IPS-NIHi7 (cell line): Measurements from ENCODE around the gene ZNF423.

ENCODE experiments used
- DNase-seq: peaks from one replicate; pipeline ENCODE4 v3.0.0; 2012; ENCODE audit warnings: mixed read lengths; ENCODE audit errors: extremely low spot score

Gene ZNF423

DNA sequence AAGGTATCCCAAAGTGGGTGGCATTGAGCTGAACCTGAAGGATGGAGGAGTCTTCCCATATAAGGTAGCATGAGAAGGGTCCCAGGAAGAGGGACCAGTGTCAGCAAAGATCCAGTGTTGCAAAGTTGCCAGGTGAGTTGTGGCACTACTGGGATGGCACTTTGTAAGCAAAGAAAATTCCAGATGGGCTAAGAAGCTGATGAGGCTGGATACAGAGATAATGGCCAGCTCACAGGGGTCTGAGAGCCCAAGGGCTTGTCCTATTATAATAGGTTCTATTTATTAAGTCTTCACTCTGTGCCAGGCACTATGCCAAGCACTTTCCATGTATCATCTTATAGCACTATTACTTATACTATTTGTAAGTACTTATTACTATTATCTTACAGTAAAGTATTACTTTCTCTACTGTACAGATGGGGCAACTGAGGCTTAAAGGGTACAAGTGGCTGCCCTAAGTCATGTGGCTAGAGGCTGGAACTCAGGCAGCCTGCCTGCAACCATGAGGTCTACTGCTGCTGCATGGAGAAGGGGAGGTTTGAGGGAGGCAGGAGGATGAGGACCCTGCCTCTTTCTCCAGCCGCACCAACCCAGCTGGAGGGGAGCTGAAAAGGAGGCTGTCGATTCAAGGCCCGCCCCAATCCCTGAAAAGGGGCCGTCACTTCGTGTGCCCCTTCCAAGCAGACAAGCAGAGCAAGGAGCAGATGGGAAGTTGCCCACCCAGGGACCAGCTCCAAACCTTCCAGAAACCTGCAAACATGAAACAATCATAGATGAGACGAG is 395.8 kb downstream of the ZNF423 start:
- DNase-seq = no peak

DNA sequence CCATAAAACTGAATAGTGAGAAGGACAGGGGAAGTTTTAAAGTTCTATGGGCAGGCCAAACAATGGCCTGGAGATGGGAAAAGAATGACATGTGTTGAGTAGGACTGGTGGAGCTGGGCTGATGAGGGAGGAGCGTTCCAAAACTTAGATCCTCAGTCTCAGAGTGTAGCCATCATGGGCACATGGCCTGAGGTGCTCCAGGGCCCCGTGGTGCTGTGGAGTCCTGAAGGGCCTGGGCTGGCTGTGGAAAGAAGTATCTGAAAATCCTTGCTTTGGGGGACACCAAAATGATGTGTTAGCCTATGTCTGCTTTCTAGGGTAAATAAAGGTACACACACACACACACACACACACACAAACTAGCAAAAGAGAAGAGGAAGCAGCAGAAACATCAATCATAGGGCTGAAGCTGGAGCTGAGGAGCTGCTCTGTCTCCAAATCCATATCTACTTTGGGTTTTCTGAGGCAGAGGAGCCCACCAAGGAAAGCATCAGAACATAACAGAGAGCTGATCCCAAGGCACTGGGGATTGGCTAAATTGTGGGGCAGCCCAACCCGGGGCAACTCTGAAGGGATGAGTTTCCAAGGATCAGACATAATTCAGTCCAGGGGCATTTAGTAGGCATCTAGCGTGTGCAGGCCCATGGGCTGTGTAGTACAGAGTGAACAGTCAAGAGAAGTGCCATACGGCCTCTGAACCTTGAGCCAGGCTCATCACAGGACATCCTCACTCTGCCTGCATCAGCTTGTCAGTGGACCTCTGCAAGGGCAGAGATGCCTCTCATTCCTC is 397.1 kb downstream of the ZNF423 start:
- no peak for DNase-seq

DNA sequence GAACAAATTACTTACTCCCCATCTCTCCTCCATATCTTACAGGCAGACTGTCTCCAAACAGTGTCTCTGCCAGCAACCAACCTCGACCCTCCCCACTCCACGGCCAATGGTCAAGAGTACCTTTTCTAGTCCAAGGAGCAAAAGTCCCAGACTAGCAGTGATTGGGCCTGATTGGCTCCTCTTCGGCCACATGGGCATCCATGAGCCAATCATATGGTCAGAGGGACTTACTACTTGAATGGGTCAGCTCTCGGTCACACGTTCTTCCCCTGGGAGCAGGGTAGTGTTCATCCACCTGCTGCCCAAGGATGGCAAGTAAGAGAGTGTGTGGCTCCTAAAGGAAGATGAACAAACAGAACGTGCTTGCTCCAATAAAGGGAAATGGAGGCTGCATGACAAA is 397.7 kb downstream of the ZNF423 start:
- DNase-seq = no peak

DNA sequence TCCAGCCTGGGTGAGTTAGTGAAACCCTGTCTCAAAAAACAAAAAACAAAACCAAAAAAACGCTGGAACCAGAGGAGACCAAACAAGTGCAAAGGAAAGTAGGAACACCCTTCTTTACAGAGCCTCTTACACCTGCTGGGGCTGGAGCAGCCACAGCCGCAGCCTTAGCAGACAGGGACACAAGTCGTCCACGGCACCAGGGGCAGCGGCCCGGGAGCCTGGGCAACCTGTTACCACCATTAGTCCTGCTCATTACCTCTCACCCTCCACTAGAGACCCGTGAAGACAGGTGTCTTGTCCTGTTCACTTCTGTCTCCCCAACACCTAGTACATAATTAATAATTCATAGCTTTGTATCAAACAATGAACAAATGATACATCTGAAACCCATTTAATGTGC is 398.7 kb downstream of the ZNF423 start:
- DNase-seq = no peak

DNA sequence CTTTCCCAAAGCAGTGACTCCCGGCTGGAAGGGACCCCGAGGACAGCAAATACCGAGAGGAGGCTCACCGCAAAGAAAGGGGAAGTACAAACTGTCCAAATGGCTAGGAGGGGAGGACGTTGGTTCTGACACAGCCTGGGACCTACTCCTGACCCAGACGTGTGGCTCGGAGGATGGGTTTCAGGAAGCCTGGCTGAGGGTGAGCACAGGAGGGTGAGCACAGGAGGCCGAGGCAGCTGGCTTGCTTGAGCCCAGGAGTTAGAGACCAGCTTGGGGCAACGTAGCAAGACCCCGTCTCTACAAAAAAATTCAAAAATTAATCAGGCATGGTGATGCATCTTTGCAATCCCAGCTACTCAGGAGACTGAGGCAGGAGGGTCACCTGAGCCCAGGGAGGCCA is 399.1 kb downstream of the ZNF423 start:
- no peak for DNase-seq

DNA sequence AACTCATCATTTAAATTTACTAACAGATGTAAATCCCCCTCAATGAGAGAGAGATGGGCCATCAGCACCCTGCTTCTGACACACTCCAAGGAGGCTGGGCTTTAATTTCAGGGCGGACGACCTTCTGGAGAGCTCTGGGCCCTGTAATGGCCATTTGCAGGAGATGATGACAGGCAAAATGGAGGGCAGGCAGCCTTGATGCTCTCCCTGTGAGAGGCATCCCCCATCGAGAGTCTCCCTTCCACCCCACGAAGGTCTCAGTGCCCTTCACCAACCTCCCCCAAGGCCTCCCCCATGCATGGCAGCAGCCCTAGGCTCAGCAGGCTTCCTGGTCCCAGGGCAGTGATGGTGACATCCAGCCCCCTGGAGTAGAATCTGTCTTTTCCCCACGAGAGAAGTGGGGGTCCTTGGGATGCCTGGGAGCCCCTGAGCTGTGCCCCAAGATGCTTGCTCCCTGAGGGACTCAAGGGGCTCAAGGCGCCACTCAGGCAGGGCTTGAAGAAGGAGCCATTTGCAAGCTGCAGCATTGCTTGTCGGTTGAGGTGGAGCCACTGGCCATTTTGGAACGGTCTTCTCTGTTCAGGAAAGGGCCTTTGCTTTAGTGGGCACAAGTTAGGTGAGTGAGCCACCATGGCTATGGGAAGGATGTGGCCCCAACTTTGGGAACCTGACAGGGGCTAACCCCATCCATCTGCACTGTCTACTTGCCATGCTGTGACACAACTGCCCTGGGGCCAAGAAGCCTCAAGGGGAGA is 399.7 kb downstream of the ZNF423 start:
- DNase-seq = no peak

DNA sequence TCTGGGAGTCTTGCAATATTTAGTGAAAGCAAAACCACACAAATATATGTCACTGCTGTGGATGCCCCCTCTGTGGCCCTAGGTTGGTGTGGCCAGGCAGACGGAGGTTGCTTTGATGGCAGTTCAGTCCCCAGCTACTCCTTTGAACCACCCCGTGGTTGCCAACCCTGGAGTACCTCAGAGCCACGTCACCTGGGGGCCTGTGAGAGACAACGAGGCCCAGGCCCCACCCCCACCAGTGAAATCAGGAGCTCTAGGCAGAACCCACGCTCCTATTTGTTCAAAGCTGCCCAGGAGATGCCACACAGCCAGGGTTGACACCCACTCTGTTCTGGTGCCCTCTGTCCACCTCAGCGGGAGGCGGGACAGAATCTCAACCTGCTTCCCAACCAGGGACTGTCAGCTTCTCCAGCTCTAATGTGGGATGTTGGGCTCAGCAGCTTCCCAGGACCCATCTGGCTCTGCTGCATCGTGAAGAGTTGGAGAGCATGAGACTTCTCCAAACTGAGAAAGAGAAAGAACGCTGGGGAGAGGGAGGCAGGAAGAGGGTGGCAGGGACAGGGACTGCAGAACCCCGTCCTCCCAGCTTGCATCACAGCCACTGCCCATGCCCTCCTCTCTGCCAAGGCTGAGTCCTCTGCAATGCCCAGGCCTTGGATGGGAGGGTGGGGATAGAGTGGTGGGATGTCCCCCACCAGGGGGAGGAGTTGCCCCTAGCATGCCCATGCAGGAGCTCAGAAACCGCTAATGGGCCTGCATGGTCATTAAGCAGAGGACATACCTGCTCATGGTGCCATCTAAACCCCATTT is 400.5 kb downstream of the ZNF423 start:
- DNase-seq = no peak

DNA sequence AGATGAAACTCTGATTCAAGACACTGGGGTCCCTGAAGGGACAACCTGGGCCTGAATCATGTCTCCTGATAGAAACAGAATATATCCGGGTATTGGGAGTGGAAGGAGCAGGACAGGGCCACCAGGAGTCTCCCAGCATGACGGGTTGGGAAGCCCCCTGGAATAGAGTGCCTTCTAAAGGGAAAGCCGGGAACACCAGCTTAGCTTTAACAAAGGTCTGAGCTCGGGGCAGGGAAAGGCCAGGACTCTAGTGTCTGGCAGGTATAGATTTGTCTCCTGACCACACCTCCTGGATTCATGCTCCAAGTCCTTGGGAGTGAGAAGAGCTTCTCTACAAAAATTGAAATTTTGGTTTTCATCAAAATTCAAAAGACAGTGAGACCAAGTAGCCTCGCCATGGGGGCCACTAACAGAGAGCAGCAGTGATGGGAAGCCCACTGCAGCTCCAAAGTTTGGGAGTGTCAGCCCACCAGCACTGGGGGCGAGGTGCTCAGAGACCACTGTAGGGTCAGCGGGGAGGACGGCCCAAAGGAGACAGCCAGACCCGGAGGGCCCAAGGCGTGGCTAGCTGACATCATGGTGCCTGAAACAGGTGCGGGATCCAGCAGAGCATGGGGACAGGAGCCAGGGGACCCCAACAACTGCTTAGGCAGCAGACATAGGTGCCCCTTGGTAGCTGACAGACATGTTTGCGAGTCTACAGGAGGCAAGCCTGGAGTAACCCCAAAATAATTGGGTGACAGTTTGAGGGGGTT is 401.3 kb downstream of the ZNF423 start:
- no peak for DNase-seq

DNA sequence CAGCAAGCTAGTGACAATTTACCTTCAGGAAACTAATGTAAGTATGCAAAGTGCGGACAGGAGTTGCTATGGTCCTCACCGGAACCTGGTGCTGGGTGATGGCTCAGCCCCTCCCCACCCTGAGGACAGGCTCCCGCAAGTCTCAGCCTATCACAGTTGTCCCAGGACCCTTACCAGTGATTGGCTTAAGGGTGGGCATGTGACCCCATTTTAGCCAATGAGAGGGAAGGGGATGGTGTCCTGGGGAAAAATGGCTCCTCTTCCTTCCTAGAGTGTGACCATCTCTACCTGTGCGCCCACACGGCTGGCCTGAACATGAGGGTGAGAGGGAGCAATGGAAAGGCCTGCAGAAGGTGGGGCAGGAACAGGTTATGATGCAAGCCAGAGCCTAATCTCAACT is 401.9 kb downstream of the ZNF423 start:
- no peak for DNase-seq

DNA sequence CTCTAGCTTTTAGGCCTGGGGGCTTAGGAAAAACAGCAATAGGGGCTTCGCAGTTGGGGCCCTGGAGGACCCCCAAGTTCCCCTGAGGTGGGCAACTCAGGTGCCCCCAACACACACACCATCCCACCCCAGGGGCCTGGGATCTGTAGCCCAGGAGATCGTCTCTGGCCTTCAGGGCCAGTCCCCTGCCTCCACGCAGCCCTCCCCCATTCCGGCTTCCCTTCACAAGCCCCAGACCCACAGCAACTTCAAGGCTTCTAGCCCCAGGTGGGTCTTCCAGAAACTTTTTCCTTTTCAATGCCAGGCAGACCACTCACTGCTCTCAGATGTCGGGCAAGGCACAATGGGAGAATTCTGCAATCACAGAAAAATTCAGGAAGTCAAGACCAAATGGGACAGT is 402.9 kb downstream of the ZNF423 start:
- no peak for DNase-seq

DNA sequence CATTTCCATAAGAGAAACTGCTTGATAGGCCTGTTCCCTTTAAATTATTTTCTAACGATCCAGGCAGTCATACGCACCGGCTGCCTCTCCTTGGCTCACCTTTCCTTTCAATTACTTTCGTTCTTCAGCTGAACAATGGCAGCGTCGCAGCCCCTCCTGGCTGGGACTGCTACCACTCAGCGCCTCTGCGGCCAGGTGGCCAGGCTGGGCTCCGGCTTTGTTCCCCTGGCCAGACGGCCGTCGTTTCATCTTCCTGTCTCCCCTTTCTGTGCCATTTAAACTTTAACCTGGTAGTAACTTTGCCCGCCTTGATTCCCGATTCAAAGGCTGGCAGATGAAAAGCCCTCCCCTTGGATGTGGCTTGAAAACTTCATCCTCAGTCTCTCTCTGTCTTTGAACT is 403.3 kb downstream of the ZNF423 start:
- DNase-seq = peak; percentile 52

DNA sequence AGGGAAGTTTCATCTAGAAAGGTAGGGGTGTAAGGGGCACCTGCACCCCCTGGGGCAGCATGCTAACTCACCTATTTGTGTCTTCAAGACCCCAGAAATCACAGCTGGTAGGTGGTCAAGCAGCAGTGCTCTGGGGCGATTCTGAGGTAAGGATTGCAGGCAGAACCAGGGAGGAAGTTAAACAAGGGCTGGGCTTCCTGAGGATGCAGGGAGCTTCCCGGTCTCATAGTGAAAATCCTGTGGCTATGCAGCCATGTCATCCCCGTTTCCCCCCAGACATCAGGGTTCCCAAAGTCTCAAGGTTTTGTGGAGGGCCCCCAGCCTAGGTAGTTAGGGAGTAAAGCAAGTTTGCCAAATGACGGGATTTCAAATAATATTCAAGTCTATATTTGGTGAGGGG is 403.8 kb downstream of the ZNF423 start:
- DNase-seq = no peak

DNA sequence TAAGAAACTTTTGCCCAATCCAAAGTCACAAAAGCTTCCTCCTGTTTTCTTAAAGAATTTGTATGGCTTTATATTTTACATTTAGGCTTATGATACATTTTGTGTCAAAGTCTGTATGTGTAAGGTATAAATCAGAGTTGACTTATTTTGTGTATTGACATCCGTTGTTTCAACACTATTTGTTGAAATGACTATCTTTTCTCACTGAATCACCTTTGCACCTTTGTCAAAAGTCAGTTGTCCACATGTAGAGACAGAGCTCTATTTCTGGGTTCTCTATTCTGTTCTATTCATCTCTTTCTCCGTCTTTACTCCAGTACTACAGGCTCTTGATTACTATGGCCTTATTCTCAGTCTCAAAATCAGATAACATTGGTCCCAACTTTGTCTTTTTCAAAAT is 409.1 kb downstream of the ZNF423 start:
- no peak for DNase-seq

DNA sequence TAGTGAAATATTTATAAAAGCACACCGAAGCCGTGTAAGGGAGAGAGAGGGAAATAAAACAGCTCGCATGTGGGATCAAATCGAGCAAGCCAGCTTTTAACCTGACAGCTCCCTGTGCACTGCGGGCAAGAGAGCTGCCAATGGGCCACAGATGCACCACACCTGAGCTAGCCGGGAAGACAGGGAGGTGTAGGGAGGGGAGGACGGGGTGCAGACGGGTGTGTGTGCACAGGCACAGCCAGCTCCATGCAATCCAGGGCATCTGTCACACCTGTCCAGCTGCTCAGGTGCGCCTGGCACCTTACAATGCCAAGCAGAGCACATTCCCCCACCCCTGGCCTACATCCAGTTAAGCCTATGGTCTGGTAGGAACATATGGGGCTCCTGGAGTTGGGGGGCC is 412.3 kb downstream of the ZNF423 start:
- no peak for DNase-seq

DNA sequence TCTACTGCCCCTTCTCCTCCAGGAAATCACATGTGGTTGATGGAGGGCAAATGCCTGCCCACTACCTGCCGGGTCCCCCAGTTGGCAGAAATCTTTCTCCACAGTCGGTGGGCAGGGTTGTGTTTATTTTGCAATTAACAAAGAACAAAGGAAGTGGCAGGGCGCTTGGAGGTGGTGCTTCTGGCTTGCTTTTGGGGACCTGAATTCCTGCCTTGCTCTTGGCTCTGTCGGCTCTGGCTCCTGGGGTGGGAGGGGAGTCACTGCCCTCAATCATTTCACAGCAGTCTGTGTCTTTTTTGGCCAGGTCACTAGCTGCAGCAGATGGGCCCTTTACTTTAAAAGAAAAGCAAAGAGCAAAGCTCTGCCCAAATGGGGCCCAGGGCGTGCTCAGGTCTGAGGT is 413.1 kb downstream of the ZNF423 start:
- DNase-seq = no peak

DNA sequence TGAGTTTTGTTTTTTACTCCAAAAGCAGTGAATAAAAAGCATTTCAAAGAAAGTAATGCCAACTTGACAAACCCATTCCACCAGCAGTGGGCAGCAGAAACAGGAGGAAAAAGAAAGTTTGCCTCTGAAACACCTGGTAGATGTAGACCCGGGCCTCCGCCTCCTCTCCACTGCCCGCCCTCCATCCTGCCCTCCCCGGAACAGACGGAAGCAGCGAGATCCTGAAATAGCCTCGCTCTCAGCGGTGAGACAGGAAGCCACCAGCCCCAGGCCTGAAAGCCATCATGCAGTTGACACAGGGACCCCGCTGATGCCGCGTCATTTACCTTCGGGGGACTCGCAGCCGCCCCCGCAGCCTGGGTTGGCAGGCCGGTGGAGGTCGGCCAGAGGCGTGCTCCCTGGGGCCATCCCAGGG is 414.5 kb downstream of the ZNF423 start:
- DNase-seq = peak; percentile 79

DNA sequence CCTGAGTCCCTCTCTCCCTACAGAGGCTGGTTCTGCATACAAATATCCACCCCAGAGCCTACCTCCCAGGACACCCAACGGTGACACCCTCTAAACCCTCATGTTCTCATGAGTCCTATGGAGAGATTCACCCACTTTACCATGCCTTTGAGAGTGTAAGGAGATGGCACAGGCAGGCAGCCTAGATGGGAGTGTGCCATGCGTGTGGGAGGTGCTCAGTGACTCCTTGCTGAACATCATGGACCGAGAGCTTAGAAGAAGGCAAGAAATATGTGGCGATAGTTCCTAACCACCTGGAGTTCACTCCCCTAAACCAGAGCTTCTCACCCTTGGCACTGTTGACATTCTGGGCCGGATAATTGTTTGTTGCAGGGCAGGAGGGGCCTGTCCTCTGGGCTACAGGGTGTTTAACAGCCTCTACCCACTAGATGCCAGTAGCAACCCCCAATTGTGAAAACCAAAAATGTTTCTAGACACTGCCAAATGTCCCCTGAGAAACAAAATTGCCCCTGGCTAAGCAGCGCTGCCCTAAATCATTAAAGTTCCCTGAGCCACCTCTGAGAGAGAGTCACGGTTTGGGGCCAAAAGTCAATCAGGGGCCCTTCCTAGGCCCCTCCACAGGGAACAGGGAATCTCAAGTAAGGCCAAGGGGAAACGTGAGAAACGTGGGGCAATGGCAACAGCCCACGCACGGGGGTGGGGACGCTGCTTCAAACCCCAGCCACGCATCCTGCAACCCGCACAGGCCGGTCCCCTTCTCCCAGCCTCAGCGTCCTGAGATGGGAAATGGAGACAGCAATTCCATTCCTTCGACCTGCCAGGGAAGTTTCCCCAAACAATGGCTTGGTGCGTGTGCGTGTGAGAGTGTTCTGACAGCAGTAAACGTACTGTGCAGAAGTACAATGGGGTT is 415.5 kb downstream of the ZNF423 start:
- DNase-seq = no peak

DNA sequence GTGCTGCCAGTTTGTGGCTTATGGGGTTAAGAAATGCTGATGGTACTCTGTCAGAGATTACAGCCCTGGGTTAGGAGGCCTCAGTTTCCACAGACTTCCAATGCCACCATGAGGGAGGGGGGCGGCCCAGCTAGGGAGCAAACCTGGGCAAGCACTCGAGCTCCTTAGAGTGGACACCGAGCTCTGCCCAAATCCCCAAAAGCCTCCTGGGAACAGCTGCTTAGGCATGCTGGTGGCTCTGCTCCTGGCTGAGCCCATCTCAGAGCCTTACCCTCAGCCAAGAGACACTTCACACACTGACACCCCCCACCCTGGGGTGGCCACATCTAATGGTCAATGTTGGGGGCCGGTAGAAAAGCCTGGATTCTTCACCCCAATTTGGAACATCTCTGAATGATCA is 416.2 kb downstream of the ZNF423 start:
- no peak for DNase-seq

DNA sequence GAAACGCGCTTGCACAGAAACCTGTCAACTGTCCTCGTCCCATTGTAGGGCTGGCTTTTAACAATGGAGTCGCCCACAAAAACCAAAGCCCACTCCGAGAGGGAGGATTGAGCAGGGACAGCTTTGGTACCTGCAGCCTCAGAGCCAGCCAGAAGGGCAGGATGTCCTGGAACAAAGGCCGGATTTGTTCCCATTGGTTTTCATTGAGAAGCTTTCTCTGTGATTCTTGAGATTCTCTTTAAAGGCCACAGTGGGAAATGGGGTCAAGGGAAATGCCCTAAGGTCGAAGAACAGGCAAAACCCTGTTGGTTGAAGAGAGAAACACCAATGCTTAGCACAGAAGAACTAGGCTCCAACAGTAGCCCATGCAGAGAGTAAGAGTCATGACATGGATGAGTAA is 416.9 kb downstream of the ZNF423 start:
- DNase-seq = no peak
